Left ventricle myocardium inferior (tissue), 1 donor: ENCODE results near the gene RUNX1. TPM values are rescaled to one million over a fixed set of nuclear protein-coding genes. Genes with fewer than 3 reads are reported as not detected.

Source experiments
- DNase-seq: peaks from one replicate; pipeline ENCODE4 v3.0.0-alpha.2; 2020
- H3K27ac ChIP-seq: fragments of 200-600 bp; replicated peaks from 2 replicates; pipeline ENCODE4 v1.8.0; 2021
- H3K27me3 ChIP-seq: fragments of 200-600 bp; 2 replicates; pipeline ENCODE4 v1.8.0; 2021; ENCODE audit warnings: low read depth
- H3K36me3 ChIP-seq: fragments of 200-600 bp; 2 replicates; pipeline ENCODE4 v1.8.0; 2021
- H3K4me1 ChIP-seq: fragments of 200-600 bp; 2 replicates; pipeline ENCODE4 v1.8.0; 2021
- H3K4me3 ChIP-seq: fragments of 200-600 bp; 2 replicates; pipeline ENCODE4 v1.8.0; 2021; ENCODE audit warnings: mild to moderate bottlenecking, moderate library complexity
- H3K9me3 ChIP-seq: fragments of 200-600 bp; replicated peaks from 2 replicates; pipeline ENCODE4 v1.8.0; 2021
- intact Hi-C: fragments of 100-400 bp; cut with micrococcal nuclease; formaldehyde crosslinking; loops from one replicate; pipeline ENCODE4 v1.11.0; 2022
- total RNA-seq: library from RNA; stranded (reverse); fragmentation: NEBNext Ultra II Directional; extraction: Animal tissue kit (Norgen Biotek cat#: 25700); gene quantifications from one replicate; pipeline ENCODE4 v1.2.1, GENCODE V29; 2021
- TF ChIP-seq, protein P1 (sequence below): fragments of 200-600 bp; IDR thresholded peaks from 2 replicates; pipeline ENCODE4 v1.8.0; 2021; ENCODE audit warnings: antibody characterized with exemption, mild to moderate bottlenecking, borderline replicate concordance
- donor health status: DM: no; HTN: yes; CAD: no; lungs with severe emphysema.

Gene RUNX1
- total RNA-seq, 1 donor from 2014 or later = 1.5 TPM

DNA sequence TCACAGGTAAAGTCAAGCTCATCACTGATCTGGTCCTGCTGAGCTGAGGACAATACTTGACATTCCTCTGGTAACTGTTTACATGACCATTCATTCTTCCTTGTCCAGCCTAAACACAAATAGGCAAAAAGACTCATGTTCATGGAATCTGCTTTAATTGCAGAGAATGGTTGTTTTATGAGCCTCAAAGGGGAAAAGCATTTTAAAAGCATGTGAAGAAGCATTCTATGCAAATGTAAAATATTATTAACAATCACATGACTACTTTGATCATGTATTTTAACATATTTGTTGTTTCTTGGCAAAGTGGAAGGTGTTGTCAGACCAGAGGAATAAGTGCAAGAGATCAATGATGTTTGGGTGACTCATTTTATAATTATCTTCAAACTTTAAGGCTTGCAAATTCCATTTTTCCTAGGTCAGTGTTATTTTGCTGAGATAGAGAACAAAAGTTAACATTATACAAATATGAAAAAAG, 133.7 kb downstream of the RUNX1 start:
- no peaks in the 10 kb centered on the region for H3K36me3 ChIP-seq
- intact Hi-C loops = no loop called here
- no peak overlapping the region for H3K27ac ChIP-seq
- no peaks in the 10 kb centered on the region for H3K9me3 ChIP-seq
- peaks cover 88% of the 10 kb centered on the region for H3K27me3 ChIP-seq
- DNase-seq = no peak
- no peak overlapping the region for H3K4me3 ChIP-seq
- no peaks in the 10 kb centered on the region for H3K4me1 ChIP-seq
- TF ChIP-seq, protein P1, sequence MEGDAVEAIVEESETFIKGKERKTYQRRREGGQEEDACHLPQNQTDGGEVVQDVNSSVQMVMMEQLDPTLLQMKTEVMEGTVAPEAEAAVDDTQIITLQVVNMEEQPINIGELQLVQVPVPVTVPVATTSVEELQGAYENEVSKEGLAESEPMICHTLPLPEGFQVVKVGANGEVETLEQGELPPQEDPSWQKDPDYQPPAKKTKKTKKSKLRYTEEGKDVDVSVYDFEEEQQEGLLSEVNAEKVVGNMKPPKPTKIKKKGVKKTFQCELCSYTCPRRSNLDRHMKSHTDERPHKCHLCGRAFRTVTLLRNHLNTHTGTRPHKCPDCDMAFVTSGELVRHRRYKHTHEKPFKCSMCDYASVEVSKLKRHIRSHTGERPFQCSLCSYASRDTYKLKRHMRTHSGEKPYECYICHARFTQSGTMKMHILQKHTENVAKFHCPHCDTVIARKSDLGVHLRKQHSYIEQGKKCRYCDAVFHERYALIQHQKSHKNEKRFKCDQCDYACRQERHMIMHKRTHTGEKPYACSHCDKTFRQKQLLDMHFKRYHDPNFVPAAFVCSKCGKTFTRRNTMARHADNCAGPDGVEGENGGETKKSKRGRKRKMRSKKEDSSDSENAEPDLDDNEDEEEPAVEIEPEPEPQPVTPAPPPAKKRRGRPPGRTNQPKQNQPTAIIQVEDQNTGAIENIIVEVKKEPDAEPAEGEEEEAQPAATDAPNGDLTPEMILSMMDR = no peak

DNA sequence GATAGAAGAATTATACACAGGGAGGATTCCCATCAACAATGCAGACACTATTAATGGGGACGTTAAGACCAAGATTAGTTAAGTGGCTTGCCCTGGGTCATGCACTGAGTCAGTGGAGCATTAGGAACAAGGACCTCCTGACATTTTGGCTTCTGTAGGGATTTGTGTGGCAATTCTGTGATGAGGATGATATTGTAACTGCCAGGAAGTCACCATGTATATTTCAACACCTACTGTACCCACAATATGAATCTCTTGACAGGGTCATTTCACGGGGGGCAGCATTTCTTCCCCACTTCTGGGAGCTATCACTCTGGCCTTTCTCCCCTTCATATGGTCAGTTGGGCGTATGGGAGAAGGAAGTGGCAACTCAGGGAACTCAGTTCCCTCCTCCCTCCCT, 134.9 kb downstream of the RUNX1 start:
- Histone ChIP-seq H3K27me3 (peaks cover 90% of the 10 kb centered on the region), H3K9me3 (no peaks in the 10 kb centered on the region), H3K4me3 (no peak overlapping the region), H3K27ac (no peak overlapping the region), H3K36me3 (no peaks in the 10 kb centered on the region), H3K4me1 (no peaks in the 10 kb centered on the region)
- TF ChIP-seq, protein P1 = no peak
- intact Hi-C loops = no loop called here
- no peak for DNase-seq

DNA sequence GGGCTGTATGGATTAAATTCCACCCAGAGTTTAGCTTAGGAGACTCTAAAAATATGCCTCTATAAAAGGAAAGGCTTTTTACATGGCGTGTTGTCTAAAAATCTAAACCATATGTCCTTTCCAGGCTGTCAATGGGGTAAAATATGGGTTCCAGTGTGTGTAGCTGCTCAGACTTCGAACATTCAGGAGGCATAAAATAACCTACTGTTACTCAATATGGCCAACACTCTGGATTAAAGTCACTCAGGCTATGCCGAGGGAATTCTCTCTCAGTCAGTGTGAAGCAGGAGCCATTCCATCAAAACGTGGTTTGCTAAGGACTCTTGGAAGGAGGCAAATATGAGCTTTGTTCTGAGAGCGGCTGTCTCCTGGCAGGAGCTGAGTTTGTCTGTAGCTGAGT, 135.3 kb downstream of the RUNX1 start:
- TF ChIP-seq, protein P1 = no peak
- no peaks in the 10 kb centered on the region for H3K4me1 ChIP-seq
- DNase-seq = no peak

DNA sequence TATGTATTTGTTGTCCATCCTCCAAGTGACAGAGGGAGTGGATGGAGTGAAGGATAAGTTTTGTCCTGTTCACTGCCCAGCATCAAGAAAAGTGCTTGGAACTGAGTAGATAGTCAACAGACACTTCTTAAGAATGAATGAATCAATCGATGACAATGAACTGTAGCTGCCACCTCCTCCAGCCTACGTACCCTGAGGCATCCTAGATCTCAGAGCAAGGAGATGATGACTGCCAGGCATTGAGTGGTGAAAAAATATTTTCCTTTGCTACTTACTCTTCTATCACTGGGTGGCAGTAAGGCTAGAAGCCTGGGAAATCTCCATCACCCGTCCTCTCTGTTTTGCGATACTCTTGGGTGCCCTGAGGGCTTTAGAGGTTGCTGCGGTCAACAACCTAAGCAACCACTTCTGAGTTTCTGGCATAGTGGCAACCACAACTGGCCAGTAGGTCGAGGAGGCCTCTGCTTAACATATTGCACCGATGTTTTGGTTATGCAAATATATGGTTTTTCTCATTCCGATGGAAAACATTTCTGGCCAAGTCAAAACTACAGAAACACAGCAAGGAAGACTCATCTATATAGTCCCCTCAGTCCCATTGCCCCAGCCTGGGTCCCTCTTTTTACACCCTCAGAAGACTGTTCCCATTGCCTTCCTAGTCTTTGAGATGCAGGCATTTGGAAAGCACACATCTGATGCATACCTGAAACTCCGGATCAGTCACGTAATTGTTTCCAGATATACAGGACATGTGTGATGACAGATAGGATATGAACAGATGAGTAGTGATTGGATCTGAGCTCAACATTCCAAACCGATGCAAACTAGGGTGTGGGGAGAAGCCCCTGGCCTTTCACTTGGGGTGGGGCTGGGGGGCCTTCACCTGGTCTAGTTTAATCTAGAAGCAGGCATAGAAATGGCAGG, 136.8 kb downstream of the RUNX1 start:
- Histone ChIP-seq H3K4me1 (no peaks in the 10 kb centered on the region), H3K27me3 (peaks cover 93% of the 10 kb centered on the region), H3K27ac (no peak overlapping the region), H3K4me3 (no peak overlapping the region), H3K9me3 (no peaks in the 10 kb centered on the region), H3K36me3 (no peaks in the 10 kb centered on the region)
- TF ChIP-seq, protein P1 = no peak
- no peak for DNase-seq
- intact Hi-C loops = no loop called here

More for the DNA sequence above, 135.3 kb downstream of the RUNX1 start:
- Histone ChIP-seq H3K4me3 (no peak overlapping the region), H3K9me3 (no peaks in the 10 kb centered on the region), H3K27ac (no peak overlapping the region), H3K27me3 (peaks cover 91% of the 10 kb centered on the region), H3K36me3 (no peaks in the 10 kb centered on the region)
- intact Hi-C loops = no loop called here

DNA sequence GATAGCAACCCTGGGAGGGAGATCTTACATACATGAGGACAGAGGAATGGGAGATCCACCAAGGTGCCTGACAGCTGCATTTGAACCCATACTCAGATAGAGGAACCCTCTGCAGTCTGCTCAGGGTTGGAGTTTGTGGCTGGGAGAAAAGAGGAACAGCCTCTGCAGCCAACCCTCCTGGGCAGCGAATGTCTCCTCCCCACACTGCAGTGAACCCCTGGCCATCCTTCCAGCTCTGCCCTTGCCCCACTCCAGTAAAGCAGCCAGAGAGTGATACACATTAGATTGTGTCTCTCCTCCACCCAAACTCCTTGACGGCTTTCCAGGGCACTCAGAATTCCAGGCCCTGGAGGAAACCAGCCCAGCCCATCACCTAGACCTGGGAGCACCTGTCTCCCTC, 137.7 kb downstream of the RUNX1 start:
- no peaks in the 10 kb centered on the region for H3K36me3 ChIP-seq
- intact Hi-C loops = no loop called here
- H3K4me3 ChIP-seq = no peak overlapping the region
- no peak overlapping the region for H3K27ac ChIP-seq
- peaks cover 93% of the 10 kb centered on the region for H3K27me3 ChIP-seq
- H3K4me1 ChIP-seq = no peaks in the 10 kb centered on the region
- DNase-seq = peak; percentile 16
- no peaks in the 10 kb centered on the region for H3K9me3 ChIP-seq
- TF ChIP-seq, protein P1 = no peak
